CD4-positive, alpha-beta T cell treated with Interleukin-6 for 4 hours (primary cell): ENCODE data around the gene COL11A2.
A peak's percentile ranks its signal among the peaks of the same experiment; 100 is the strongest.
"Not testable (repeated sequence)": the region's sequence is repeated elsewhere in the genome, so short reads cannot be mapped to it uniquely, and the experiment has no call there.

Experiments
- DNase-seq: peaks from one replicate; pipeline ENCODE4 v3.0.0-alpha.2; 2020; ENCODE audit warnings: mixed read lengths

COL11A2 gene

DNA sequence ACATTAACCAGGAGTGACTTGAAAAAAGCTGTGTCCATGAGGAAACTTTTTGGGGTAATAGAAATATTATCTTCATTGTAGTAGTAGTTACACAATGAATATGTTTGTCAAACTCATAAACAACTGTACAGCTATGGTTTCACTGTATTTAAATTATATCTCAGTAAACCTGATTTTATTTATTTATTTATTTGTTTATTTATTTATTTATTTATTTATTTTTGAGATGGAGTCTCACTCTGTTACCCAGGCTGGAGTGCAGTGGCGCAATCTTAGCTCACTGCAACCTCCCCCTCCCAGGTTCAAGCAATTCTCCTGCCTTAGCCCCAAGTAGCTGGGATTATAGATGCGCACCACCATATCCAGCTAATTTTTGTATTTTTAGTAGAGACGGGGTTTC lies 41.7 kb downstream of the COL11A2 start:
- not testable (repeated sequence) for DNase-seq

- no peak for DNase-seq
These were observed 44.2 kb downstream of the COL11A2 start for GRCh38 chr6:33147807-33148666.

GRCh38 chr6:33144373-33144772 lies 47.9 kb downstream of the COL11A2 start:
- no peak for DNase-seq

DNA sequence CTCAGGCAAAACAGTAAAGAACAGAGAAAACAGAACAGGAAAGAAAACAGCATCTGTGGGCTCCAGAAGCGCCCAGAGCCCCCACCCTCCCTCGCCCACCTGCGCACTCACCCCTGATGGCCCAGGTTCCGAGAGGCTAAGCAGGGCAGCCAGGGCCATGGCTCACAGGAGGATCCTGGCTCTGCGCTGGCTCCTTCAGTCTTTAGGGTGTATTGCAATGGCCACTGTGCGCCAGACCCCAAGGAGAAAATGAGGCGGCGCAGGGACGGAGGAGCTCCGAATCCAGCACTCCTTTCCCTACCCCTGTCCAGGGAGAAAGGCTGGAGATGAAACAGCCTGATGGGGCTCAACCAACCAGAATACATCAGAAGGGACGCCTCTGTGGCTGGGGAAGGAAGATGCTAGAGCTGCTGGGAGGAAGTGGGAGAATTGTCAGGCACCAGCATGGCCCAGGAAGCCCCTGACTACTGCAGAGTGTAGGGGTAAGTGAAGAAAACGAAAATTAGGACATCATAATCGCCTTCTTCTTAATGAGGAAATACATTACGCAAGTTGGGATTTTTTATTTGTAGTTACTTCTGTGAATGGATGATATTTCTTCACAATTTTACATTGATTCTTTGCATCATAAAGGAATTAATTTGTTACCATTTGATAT lies 49.0 kb downstream of the COL11A2 start:
- no peak for DNase-seq

DNA sequence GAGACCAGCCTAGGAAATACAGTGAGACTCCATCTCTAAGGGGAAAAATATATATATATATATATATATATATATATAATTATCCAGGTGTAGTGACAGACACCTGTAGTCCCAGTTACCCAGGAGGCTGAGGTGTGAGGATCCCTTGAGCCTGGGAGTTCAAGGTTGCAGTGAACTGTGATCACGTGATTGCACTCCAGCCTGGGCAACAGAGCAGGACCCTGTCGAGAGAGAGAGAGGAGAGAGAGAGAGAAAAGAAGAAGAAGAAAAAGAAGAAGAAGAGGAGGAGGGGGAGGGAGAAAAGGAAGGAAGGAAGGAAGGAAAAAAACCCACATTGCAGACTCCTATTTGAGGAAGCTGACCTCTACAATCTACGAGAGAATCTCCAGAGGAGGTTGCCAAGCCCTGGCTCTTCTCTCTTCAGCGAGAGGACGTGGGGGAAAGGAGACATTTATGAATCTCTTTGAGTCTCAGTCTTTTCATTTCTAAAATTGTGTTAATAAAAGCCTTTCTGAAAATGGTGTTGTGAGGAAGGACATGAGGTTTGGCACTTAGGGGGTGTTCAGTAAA lies 49.7 kb downstream of the COL11A2 start:
- no peak for DNase-seq

- no peak for DNase-seq
These were observed 51.7 kb downstream of the COL11A2 start for GRCh38 chr6:33140556-33140955.

DNA sequence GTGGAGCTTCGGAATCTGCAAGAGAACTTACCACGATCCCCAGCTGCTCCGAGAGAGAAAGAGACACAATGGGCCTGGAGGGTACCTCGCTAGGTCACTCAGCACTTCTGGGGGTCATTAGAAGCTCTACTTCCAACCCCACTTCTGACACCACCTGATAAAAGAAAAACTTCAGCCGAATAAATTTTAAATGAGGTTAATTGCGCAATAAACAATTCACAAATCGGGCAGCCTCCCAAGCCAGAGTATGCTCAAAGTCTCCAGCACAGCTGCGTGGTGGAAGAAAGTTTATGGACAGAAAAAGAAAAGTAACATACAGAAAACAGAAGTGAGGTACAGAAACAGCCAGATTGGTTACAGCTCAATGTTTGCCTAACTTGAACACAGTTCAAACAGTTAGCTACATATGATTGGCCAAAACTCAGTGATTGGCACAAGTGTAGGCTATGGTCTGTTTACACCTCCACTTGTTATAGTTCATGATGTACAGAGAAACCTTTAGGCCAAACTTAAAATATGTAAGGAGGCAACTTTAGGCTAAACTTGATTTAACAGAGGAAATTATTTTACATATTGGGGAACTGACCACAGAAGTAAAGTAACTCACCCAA lies 52.6 kb downstream of the COL11A2 start:
- no peak for DNase-seq

DNA sequence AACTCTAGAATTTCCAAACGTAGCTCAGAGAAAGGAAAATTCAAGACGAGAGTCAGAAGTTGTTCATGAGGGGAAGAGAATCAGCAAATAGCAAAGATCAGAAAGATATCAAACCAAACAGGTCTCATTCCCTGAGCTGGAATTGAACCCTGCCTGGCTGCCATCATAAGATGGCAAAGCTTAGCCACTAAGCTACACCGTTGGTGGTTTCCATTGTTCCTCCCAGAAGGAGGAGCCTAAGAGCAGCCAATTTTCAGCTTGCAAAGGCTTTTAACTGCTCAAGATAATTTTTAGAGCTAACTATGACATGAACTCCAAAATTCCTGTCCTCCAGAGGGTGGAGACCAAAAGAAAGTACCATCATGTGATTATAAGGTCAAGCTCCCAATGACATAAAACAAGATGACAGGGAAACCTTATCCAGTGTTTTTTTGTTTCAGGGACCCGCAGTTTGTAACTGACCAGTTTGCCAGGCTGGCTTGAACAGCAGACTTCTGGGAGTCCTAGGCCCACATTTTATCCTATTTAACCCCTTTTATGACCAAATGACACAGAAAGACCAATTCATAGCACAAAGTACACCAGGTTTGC lies 55.9 kb downstream of the COL11A2 start:
- no peak for DNase-seq

DNA sequence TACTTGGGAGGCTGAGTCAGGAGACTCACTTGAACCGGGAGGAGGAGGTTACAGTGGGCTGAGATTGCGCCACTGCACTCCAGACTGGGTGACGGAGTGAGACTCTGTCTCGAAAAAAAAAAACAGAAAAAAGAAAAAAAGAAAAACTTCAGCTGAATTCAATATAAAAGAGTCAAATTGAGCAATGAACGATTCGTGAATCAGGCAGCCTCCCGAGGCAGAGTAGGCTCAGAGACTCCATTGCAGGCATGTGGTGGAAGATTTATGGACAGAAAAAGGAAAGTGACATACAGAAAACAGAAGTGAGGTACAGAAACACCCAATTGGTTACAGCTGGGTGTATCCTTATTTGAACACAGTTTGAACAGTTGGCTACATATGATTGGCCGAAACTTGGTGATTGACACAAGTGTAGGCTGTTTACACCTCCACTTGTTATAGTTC lies 60.2 kb downstream of the COL11A2 start:
- no peak for DNase-seq

DNA sequence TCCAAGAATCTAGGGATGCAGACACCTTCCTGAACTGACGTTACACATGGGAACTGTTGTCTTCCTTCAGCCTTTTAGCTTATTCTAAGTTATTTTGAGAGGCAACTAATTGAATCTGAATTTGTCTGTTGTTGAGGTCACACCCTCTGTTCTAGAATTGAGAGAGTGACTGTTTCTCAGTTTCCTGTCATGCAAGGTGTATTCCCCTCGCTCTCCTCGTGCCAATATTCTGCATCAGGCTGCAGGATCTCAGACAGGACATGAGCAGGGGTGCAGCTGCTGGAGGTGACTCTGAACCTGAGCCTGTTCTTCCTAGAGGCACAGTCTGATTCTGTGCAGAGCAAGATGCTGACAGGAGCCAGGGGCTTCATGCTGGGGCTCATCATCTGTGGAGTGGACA lies 63.9 kb downstream of the COL11A2 start:
- no peak for DNase-seq

- DNase-seq: peak; percentile 66
These were observed 66.1 kb downstream of the COL11A2 start for GRCh38 chr6:33126101-33126714.

DNA sequence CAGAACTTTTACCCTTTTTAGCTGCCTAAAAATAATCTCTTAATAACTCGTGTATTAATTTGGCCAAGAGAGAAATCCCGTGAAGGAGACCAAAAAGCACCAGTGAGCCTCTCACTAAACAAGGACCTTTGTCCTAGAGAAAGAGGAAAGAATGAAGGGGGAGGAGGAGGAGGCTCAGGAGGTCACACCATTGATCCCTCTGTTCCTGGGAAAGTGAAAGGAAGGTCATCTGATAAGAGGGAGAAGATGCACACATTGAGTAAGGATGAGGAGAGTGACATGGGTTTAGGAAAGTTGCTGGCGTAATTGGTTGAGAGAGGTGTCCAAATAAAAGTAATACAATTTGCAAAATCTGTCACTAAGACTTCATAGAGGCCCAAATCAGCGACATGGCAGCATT lies 67.3 kb downstream of the COL11A2 start:
- no peak for DNase-seq

- DNase-seq: no peak
These were observed 67.8 kb downstream of the COL11A2 start for GRCh38 chr6:33124525-33124901.

GRCh38 chr6:33123732-33124524 lies 68.3 kb downstream of the COL11A2 start:
- no peak for DNase-seq

GRCh38 chr6:33123181-33123580 lies 69.1 kb downstream of the COL11A2 start:
- no peak for DNase-seq

GRCh38 chr6:33120001-33120400 lies 72.3 kb downstream of the COL11A2 start:
- DNase-seq: no peak

DNA sequence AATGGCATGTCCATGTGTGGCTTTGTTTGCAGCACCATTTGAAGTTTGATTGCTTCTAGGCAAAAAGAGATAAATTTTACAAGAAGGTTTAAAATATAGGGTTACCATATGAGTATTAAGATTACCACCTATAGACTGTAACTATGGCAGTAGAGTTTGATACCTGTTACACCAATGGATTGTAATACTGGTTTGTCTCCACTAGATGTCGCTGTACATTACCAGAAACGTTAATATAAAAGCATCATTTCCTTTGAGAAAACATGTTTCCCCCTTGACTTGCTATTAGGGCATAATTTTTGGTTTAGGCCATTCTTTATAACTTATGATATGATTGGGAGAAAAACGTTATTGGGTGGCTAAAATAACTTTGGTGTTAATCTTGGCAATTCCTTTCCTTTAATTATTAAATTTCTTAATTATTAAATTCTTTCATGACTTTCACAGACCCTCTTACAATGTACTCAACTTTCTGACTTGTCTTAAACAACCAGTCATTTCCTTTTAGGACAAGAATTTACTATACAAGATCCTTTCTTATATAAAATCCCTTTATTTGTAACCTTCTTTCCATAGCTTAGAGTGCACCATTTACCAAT lies 73.6 kb downstream of the COL11A2 start:
- peak; percentile 9 for DNase-seq

- DNase-seq: no peak
These were observed 74.4 kb downstream of the COL11A2 start for GRCh38 chr6:33117811-33118277.

DNA sequence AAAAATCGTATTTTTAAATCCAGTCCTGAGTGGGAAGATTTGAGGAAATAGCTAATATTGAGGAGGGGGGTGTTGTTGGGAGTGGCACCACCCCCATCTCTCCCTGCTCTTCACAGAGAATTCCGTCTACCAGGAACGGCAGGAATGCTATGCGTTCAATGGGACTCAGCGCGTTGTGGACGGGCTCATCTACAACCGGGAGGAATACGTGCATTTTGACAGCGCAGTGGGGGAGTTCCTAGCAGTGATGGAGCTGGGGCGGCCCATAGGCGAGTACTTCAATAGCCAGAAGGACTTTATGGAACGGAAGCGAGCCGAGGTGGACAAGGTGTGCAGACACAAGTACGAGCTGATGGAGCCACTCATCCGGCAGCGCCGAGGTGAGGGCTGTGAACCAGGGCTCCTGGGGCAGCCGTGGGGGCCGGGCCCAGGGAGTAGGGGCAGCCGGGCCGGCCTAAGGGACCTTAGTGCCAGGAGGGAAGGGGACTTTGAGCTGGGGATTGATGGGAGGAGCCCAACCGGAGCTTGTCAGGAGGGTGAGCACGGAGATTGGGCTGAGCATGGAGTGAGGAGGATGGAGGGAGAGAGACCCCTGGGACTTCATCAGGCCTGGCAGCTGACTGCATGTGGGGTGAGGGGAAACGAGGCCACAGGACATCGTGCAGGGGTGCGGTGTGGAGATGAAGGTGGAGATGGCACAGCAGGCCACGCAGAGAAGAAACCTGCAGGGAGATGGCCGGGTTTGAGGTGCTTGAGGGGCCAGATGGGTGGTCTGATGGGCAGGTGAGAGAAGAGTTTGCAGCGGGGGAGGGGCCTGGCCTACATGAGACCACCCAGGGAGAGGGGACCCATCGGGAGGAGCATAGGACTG lies 75.2 kb downstream of the COL11A2 start:
- DNase-seq: no peak

DNA sequence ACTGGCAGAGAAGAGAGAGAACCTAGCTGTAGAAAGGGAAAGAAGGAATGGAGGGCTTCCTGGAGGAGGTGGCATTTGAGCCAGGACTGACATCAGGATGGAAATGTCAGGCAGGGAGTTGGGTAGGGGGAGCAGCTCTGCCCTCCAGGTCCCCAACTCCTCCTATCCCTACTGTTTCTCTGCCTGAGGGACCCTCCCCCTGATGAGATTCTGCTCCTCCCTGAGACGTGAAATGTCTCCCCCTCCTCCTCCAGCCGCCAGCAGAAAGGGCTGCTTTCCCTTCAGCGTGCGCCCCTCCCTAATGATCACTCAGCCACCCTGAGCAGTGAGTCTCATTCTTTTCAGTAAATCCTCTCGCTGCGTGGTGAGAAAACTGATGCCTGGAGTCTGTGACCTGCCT lies 75.8 kb downstream of the COL11A2 start:
- no peak for DNase-seq
